KG1 (cell line): ENCODE data around the gene RING1.
A peak's percentile ranks its signal among the peaks of the same experiment; 100 is the strongest.

Experiments used
- DNase-seq: peaks from one replicate; lab custom pipeline; 2025; lab: John Stamatoyannopoulos, UW

RING1 gene

DNA sequence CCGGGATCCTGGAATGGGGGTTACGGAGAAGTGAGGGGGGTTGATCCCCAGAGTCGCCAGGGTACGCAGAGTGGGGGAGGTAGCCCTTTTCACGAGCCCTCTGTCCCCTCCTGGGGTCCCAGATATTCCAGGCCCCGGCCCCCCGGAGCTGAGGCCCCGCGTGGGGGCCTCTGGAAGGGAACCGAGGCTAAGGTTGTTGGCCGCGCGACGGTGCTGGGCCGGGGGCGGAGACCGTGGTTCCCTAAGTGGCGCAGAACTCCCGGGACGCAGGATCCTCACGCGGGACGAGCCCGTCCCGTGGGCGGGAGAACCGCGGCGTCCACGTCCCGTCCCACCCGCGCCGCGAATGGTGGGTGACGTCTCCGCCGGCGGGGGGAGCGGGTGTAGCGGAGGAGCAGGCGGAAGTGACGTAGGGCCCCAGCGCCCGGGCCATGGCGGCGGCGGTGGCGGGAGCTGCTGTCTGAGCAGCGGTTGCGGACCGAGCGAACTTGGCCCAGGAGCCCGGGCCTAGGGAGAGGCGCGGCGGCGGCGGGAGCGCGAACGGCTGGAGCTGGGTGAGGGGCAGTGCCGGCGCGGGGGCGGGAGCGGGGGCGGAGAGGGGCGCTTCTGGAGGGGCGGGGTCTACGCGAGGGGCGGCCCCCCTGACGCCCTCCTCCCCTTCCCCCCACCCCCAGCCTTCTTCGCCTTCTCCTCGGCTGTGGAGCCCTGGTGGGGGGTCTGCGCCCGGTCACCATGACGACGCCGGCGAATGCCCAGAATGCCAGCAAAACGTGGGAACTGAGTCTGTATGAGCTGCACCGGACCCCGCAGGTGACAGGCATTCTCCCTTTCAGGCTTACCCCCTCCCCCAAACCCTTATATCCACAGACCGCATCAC is at the start of gene RING1:
Gene RING1, plus strand, starts transcription at position 410 of the 877 bp plus-strand sequence. Its CDS starts 323 bp downstream, at position 733.
- DNase-seq, result peak; percentile 21

DNA sequence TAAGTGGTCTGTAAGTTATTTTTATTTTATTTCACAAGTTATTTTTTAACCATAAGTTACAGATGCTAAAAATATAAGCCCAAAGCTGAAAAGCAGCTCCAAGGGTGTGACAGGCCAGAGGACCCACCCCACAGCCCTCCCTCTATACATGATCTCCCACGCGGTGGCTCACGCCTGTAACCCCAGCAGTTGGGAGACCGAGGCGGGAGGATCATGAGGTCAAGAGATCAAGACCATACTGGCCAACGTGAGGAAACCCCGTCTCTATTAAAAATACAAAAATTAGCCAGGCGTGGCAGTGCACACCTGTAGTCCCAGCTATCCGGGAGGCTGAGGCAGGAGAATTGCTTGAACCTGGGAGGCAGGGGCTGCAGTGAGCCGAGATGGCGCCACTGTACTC is 48.2 kb upstream of the RING1 start:
- DNase-seq, result no peak

DNA sequence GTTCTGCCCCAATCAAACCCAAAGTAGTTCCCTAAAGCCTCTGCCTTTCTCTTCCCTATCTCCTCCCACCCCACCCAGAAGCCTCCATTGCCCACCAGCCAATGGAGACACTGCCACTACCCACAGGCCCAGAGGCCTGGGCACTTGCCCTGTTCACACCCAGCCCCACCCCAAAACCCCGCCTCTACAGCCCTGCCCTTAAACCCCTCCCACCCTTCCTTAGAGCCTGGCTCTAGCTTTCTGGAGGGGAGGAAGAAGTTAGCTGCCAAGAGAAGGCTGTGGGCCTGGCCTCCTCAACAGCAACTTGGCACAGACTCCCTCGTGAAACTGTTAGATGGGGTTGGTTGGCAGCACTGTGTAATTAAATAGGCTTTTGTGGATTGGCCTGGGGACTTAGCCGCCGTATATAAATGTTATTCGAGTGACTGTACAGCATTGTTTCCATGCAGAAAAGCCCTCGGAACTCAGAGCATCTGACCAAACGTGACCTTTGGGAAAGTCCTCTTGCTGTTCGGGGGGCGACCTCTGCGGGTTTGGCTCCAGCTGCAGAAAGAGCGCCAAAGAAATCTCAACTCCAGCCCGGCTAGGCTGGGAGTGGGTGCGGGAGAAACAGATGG is 47.5 kb upstream of the RING1 start:
- no peak for DNase-seq

DNA sequence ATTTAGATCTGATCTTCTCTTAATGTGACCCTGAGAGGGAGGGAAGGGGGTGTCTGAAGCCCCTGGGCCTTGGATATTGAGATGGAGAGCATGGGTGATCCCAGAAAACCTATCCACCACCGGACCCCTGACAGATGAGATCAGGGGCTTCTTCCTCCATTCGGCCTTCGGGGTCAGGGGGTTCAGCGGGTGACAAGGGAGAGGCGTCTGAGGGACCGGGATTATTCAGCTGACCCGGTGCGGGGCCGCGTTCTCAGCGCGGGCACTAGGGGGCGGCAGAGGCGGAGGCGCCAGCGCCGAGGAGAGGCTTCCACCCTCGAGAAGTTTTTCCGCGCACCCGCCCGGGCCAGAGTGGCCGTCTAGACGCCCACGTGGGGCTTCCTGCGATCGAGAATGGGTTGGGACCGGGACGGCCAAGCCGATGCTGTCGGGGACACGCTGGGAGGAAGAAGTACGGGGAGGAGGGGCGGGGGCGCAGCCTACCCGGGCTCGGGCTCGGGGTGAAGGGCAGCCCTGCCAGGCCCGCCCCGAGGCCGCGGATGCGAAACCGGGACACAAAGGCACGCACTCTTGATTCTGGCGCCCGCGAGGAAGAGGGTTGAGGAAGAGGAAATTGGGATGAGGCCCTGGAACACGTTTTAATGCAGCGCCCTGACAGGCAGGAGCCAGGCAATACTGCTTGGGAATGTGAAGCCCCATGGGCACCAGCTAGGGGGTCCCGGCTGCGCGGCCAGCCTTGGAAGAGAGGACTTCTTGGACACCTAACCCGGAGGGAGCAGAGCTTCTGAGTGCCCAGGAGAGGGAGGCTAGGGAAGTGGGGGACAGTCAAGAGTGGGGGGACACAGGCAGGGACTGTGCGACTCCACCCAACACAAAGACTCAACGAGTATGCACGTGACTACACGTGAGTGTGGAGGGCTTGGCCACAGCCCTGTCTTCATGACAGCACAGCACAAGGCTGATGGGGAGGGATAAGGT is 46.7 kb upstream of the RING1 start:
- DNase-seq, result peak; percentile 49

DNA sequence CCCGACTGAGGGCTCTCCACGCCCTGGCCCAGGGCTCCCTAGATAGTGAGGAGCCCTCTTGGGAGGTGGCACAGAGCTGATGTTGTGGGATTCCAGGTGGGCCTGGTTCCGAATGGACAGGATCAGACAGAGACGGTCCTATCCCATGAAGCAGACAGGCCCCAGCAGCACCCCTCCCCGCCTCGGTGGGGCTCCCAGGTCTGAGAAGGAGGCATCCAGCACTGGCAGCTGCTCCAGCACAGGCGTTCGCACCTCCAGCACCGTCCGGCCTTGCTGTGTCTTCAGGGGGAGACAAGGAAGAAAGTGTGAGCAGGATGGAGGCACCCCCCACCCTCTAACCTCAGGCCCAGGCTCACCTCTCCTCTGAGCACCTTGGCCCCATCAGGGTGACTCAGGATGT is 44.8 kb upstream of the RING1 start:
- no peak for DNase-seq

DNA sequence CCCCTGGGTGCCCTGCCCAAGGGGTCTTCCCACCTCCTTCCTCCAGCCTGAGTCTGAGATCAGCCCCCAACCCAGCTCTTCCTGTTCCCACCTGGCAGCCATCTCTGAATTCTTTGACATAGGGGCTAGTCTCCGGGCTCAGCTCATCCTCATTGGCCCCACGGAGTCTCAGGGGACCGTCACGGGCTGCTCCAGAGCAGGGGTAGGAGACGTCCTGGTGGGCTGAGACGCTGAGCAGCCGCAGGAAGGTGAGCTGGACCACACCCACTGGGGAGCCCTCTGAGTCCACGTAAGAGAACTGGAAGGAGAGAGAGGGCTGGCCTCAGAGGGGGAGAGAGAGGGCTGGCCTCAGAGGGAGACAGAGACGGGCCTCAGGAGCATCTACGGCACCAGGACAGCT is 44.1 kb upstream of the RING1 start:
- no peak for DNase-seq

DNA sequence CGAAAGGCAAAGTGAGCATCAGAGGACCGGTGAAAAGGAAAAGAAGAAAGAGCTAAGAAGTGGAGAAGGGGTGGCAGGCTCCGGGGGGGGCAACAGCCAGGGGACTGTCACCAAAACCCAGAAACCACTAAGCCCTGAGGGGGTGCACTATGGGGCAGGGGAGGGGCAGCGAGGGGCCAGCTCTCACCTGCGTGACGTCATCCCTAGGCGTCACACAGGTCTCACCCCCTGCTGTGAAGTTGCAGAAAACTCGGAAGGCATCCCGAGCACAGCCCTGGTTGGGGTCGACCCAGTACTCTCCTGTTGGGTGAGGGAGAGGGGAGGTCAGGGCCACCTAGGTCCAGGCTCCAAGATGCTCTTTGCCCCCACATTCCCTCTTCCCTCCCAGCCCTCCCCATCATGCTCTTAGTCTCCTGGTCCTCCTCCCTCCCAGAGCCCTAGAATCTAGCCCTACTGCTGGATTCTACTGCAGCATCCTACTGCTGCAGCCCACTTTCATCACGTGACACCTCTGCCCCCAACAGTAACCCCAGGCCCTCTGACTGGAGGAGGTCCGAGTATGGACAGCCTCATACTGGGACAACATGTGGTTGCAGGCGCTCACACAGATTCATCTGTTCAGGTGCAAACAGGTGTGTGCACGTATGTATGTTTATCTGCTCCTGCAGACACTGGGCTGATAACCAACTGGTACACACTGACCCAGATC is 43.5 kb upstream of the RING1 start:
- no peak for DNase-seq

DNA sequence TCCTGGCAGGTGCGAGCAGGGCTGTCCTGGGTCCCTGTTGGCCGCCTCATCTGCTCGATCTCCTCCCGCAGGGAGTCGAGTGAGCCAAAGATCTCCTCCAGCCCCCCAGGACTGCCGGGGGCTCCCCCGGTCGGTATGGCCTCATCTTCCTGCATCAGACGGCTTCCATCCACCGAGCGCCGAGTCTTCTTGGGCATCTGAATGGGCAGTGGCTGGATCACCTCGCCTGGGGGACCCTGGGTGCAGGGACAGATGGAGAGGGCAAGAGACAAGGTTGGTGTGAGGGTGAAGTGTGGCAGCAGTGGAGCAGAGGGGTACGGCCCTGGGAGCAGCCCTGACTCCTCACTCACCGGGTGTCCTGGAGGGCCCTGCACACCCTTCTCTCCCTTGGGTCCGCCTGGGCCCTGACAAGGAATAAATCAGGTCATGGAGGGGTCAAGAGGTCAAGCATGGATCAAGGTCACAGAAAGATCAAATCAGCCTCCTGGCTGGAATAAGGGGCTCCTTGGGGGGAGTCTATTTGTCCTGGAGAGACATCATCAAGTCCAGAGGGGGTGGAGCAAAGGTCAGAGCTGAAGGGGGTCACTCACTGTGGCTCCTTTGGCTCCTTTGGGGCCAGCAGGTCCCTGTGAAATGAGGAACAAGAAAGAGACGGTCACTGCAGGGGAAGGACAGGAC is 42.6 kb upstream of the RING1 start:
- no peak for DNase-seq

DNA sequence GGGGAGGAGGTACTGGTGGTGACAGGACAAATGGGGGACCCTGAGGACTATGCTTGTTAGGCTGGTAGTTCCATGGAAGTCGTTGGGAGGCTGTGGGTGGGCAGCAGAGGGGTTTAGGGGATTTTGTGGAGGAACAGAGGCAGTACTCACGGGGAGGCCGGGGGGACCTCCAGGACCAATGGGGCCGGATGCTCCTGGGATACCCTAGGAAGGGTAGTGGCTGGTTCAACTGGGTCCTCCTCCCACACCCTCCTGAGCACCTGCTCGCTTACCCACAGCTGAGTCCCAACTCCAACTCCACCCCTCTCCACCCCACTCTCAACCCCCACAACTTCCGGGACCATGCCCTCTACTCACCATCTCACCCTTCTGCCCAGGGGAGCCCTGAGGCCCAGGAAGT is 41.9 kb upstream of the RING1 start:
- DNase-seq, result no peak

DNA sequence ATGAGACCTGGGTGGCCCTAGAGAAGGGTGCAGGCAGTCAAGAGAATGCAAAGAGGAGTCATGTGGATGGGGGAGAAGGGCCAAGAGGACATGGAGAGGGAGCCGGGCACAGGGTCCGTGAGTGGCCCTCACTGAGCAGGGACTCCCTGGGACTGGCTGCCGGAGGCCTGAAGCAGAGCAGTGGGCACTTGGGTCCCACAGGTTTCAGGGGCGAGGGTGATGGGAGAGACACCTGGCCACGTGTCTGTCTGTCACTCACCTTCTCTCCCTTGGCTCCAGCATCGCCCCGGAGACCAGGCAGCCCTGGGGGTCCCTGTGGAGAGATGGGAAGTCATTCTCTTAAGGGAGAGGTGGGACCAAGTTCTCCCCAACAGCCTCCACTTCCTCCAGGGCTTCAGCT is 41.5 kb upstream of the RING1 start:
- no peak for DNase-seq

DNA sequence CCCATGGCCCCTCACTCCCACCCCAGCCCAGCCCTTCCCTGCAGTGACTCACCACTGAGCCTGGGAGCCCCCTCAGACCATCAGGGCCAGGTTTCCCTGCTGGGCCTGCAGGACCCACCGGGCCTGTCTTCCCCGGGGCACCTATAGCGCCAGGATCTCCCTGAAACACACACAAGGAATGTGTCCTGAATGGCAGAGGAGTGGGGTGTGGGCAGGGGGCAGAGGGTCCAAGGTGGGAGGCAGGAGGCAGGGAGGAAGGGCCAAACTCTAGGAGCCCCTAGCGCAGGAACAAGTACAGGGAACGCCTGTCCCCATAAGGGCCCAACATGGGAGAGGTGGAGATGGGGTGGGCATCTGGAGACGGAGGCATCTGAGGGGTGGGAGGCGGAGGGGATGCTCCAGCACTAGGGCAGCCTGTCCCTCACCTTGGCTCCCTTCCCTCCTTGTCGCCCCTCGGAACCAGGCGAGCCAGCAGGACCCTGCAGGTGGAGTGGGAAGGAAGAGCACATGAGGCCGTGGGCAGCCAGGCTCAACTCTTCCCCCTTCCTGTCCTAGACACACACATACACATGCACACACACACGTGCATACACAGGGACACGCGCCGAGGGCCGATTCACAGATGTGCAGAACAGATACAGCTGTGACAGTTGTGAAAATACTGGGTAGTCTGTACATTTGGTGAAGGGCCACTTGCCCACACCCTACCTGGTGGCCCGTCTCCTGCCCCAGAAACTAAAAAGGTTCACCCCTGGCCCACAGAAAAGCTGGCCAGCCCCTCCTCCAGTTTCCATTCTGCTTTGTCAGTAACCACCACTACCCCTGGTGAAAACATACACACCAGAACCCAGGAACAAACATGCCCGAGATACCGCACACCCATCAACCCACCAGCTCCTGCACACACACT is 40.7 kb upstream of the RING1 start:
- DNase-seq, result no peak

DNA sequence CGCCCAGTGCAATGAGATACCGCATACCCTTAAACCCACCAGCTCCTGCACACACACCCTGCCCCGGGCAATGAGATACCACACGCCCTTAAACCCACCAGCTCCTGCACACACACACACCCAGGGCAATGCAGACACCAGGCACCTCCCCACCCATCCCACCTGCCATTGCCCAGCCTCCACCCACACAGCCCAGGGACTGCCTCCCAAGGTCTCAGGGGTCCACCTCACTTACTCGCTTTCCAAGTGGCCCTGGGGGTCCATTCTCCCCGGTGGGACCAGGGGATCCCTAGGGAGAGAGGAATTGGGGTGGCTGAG is 40.1 kb upstream of the RING1 start:
- DNase-seq, result no peak

DNA sequence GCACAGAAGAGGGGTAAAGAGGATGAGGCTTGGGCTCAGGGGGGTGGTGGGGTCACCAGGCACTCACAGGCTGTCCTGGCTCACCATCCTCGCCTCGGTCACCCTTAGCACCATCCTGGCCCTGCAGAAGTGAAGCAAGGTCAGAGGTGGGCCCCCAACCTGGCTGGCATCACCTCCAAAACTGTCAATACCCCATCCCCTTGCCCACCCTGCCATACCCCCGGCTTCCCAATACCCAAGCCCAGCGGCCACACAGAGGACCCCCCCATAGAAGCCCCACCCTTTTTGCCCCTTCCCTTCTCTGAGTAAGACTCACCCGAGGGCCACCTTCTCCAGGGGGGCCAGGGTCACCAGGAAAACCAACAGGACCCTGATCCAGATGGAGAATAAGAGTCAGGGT is 39.7 kb upstream of the RING1 start:
- no peak for DNase-seq

DNA sequence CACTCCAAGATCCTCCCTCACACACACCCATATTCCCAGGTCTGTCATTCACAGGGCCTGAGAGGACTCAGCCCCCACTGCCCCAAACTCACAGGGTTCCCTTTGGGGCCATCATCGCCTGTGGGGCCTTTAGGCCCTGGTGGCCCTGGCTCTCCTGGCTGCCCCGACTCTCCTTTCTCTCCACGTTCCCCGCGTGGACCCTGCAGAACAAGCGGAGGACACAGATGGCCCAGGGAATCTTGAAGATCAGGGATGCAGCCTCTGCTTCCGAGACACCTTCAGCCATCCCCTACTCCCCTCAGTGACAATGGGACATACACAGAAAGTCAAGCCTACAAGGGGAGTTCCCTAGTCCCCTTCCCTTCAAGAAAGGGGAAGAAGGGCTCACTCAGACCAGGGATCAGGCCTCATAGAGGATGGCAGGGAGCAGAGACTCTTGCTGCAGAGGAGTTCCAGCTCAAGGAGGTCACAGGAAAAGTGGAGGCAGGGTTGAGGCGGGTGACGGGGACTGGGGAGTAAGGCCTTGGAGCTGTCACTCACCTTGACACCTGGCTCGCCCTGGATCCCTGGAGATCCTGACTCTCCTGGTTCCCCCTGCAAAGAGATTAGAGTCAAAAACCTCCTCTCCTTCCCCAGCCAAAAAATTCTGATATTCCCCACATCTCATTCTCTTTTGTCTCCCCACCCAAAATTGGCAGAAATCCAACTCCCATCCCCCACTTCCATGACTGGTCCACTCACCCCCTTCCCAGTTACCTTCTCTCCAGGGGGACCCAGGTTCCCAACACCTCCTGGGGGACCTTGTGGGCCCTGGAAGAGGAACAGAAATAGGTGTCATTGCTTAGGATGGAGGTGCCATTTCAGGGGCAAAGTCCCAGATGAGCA is 38.8 kb upstream of the RING1 start:
- no peak for DNase-seq

DNA sequence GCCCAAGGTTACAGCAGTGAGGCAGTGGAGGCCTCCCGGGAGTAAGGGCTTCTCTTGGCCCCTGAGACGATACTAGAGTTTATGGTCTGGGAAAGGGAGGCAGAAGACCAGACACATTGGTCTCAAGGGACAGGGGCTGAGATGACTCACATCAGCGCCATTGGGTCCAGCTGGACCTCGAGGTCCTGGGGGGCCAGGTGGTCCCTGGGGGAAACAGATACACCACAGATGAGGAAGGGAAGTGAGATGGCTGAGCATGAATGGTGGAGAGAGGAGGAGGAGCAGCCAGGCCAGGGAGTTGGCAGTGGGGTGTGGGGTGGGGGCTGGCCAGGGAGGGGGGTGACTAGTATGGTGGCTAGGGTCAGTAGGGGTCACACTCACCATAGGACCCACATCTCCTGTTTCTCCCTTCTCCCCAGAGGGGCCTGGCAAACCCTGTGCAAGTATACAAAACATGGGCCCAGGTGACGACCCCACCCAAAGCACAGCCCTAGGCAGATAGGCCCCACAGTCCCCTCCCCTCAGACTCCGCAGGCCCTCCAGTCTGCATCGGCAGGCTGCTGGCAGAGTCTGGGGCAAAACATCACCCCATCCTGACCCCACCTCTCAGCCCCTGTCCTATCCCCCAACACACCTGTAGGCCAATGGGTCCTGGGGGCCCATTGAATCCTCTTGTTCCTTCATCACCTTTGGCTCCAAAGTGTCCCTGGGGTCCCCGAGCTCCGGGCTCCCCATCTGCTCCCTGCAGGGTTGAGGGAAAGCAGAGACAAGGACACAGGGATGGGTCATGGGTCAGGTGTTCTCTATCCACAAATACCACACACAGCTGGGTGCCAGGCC is 37.9 kb upstream of the RING1 start:
- DNase-seq, result no peak

DNA sequence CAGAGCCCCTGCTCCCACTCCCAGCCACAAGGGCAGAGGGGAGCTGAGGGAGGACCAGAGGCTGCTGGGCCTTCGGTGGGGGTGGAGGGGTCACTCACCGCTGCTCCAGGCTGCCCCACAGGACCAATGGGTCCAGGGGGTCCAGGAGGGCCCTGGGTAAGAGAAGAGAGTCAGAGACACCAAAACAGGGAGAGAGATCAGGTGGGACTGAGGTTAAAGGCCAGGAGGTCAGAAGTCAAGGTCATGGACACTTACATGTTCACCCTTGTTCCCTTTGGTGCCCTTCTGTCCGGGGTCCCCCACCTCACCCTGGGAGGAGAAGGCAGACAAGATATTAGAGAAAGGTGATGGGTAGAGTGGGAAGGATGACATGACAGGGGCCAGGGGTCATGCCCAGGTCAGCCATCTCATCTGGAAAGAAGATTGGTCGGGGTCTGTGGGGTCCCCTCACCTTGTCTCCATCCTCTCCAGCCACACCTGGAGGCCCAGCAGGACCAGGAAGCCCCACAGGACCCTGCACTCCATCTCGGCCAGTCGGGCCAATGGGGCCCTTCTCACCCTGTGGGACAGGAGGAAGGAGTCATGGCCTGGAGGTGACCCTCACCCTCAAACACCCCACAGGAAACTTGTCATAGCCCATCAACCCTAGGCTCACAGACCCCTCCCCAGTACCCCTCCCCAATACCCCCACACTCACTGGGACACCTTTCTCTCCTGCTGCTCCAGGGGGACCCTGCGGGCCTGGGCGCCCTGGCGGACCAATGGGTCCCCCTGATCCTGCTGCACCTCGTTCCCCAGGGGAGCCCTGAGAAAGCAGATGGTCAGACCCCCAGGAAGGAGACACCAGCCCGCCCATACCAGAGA is 37.1 kb upstream of the RING1 start:
- no peak for DNase-seq
